ENCODE measurements around the gene ITPR2.

GRCh38 chr12:26323673-26324072 lies 509.3 kb downstream of the ITPR2 start:
- TF ChIP-seq EZH2 (IDR thresholded peaks at IDR 0.05; ENCODE audit: insufficient read depth, poor library complexity, severe bottlenecking) (no peak), EZH2phosphoT487 (IDR thresholded peaks at IDR 0.05; ENCODE audit: insufficient read depth, low read depth) (no peak)
